Measurements from ENCODE around the gene RAB6A. TPM values are rescaled to one million over a fixed set of nuclear protein-coding genes. Genes with fewer than 3 reads are reported as not detected.

RAB6A gene
- total RNA-seq, 1 experiment from 2014 or later = 142 TPM

- H3K9me2 ChIP-seq (ENCODE audit: insufficient read depth) = no peaks in the 10 kb centered on the region
- no peak for TF ChIP-seq EZH2 (IDR thresholded peaks at IDR 0.05; ENCODE audit: low read depth)
- TF ChIP-seq, protein P1, sequence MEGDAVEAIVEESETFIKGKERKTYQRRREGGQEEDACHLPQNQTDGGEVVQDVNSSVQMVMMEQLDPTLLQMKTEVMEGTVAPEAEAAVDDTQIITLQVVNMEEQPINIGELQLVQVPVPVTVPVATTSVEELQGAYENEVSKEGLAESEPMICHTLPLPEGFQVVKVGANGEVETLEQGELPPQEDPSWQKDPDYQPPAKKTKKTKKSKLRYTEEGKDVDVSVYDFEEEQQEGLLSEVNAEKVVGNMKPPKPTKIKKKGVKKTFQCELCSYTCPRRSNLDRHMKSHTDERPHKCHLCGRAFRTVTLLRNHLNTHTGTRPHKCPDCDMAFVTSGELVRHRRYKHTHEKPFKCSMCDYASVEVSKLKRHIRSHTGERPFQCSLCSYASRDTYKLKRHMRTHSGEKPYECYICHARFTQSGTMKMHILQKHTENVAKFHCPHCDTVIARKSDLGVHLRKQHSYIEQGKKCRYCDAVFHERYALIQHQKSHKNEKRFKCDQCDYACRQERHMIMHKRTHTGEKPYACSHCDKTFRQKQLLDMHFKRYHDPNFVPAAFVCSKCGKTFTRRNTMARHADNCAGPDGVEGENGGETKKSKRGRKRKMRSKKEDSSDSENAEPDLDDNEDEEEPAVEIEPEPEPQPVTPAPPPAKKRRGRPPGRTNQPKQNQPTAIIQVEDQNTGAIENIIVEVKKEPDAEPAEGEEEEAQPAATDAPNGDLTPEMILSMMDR (conservative IDR thresholded peaks at IDR 0.05) = no peak
- no peak overlapping the region for H3K4me2 ChIP-seq
- no TSS peak for BruUV-seq (replicated peaks)
- peaks cover 4% of the 10 kb centered on the region; the same call in 1 of the 2 replicates for H3F3A ChIP-seq (ENCODE audit: insufficient read depth, low read depth)
- H3K36me3 ChIP-seq (ENCODE audit: low read depth) = no peaks in the 10 kb centered on the region
- peaks cover 7% of the 10 kb centered on the region for H3K4me1 ChIP-seq (replicated peaks; ENCODE audit: insufficient read depth)
- no peaks in the 10 kb centered on the region for H3K79me2 ChIP-seq (ENCODE audit: low read depth)
- H3K4me3 ChIP-seq = no peak overlapping the region
- ChIA-PET CTCF (interaction anchor here (0.6 kb wide), 1 partner anchor 170 kb away, joined by 5 read pairs; no protein-coding TSS in a partner anchor), POLR2A (ENCODE audit: unreplicated experiment) (no interaction called here)
- H4K20me1 ChIP-seq (ENCODE audit: insufficient read depth) = no peaks in the 10 kb centered on the region
- intact Hi-C loops (cut with micrococcal nuclease; ENCODE audit: unreplicated experiment) = no loop called here
- no peak overlapping the region for H3K27ac ChIP-seq
- DNase-seq = no peak
- no peak overlapping the region for H2AFZ ChIP-seq
- H3K9me3 ChIP-seq (ENCODE audit: insufficient read depth, low read depth) = no peaks in the 10 kb centered on the region
- no peaks in the 10 kb centered on the region for H3K27me3 ChIP-seq (ENCODE audit: insufficient read depth, low read depth)
These were observed 110.5 kb downstream of the RAB6A start for GRCh38 chr11:73650400-73650799.

DNA sequence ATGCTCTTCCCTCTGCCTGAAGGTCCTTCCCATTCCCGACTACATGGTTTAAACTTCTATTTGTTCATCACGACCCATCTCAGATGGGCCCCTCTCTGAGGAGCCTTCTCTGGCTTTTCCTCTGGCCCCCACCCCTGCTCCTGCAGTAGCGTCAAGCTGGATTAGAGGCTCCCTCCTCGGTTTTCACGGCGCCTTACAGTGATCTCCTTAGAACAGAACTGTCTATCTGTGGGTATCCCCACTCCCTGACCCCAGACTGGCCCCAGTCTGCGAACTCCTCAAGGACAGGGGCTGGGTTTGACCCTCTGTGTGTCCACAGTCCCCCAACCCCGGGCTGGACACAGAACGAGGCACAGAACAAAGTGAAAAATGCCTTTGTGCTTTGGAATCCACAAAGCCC is 111.7 kb downstream of the RAB6A start:
- Histone ChIP-seq H3K9me3 (ENCODE audit: insufficient read depth, low read depth) (no peaks in the 10 kb centered on the region), H3K9me2 (ENCODE audit: insufficient read depth) (no peaks in the 10 kb centered on the region), H3K4me1 (replicated peaks; ENCODE audit: insufficient read depth) (peaks cover 7% of the 10 kb centered on the region), H3K27ac (no peak overlapping the region), H3K4me2 (no peak overlapping the region), H3F3A (ENCODE audit: insufficient read depth, low read depth) (peaks cover 4% of the 10 kb centered on the region; the same call in 1 of the 2 replicates), H3K36me3 (ENCODE audit: low read depth) (no peaks in the 10 kb centered on the region), H2AFZ (no peak overlapping the region), H4K20me1 (ENCODE audit: insufficient read depth) (no peaks in the 10 kb centered on the region), H3K27me3 (ENCODE audit: insufficient read depth, low read depth) (no peaks in the 10 kb centered on the region), H3K4me3 (no peak overlapping the region), H3K79me2 (ENCODE audit: low read depth) (no peaks in the 10 kb centered on the region)
- POLR2A ChIA-PET (ENCODE audit: unreplicated experiment) = interaction anchor here (0.7 kb wide), 1 partner anchor 971 kb away, joined by 3 read pairs; no protein-coding TSS in a partner anchor
- intact Hi-C loops (cut with micrococcal nuclease; ENCODE audit: unreplicated experiment) = no loop called here
- BruUV-seq (replicated peaks) = no TSS peak
- DNase-seq = no peak
- CTCF ChIA-PET = no interaction called here
- TF ChIP-seq EZH2 (IDR thresholded peaks at IDR 0.05; ENCODE audit: low read depth) = no peak
- TF ChIP-seq, protein P1 (conservative IDR thresholded peaks at IDR 0.05) = no peak

DNA sequence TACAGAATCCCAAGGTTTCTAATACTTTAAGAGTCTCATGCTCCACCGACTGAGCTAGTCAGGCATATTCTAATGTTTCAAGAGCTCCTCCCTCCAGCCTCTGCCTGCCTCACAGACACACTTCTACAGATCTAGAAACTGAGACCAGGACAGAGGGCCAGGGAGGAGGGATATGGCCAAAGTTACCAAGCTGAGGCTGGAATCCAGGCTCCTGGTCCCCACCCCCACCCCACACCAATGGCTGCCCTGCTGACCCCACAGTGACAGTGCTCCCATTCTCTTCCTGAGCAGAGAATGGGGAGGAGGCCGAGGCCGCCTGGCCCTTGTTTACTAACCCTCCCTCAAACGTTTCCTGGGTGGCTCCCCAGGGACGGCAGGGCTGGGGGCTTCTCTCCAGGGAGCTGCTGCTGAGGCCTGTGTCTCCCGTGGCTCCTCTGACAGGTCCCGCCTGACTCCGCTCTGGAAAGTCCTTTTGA is 112.3 kb downstream of the RAB6A start:
- no peaks in the 10 kb centered on the region for H3K27me3 ChIP-seq (ENCODE audit: insufficient read depth, low read depth)
- intact Hi-C loops (cut with micrococcal nuclease; ENCODE audit: unreplicated experiment) = no loop called here
- no TSS peak for BruUV-seq (replicated peaks)
- H3F3A ChIP-seq (ENCODE audit: insufficient read depth, low read depth) = peaks cover 4% of the 10 kb centered on the region; the same call in 1 of the 2 replicates
- no peak for DNase-seq
- no peaks in the 10 kb centered on the region for H3K79me2 ChIP-seq (ENCODE audit: low read depth)
- no peak overlapping the region for H3K27ac ChIP-seq
- H3K4me2 ChIP-seq = no peak overlapping the region
- CTCF ChIA-PET = interaction anchor here (1.7 to 2.6 kb wide), 2 partner anchors 12 to 23 kb away, joined by 6 to 11 read pairs; no protein-coding TSS in a partner anchor
- H3K9me3 ChIP-seq (ENCODE audit: insufficient read depth, low read depth) = no peaks in the 10 kb centered on the region
- peaks cover 7% of the 10 kb centered on the region for H3K4me1 ChIP-seq (replicated peaks; ENCODE audit: insufficient read depth)
- H3K4me3 ChIP-seq = no peak overlapping the region
- no peaks in the 10 kb centered on the region for H3K9me2 ChIP-seq (ENCODE audit: insufficient read depth)
- no peak overlapping the region for H2AFZ ChIP-seq
- no peaks in the 10 kb centered on the region for H4K20me1 ChIP-seq (ENCODE audit: insufficient read depth)
- H3K36me3 ChIP-seq (ENCODE audit: low read depth) = no peaks in the 10 kb centered on the region
- POLR2A ChIA-PET (ENCODE audit: unreplicated experiment) = interaction anchor here (0.6 to 0.7 kb wide), 3 partner anchors 42 to 970 kb away, joined by 3 to 4 read pairs (median 4); no protein-coding TSS in a partner anchor
- TF ChIP-seq EZH2 (IDR thresholded peaks at IDR 0.05; ENCODE audit: low read depth) = no peak
- TF ChIP-seq, protein P1 (conservative IDR thresholded peaks at IDR 0.05) = no peak
